Activated CD4-positive, alpha-beta T cell treated with anti-CD3 and anti-CD28 coated beads for 48 hours (primary cell): Measurements from ENCODE around the gene C3orf20.
A peak's percentile ranks its signal among the peaks of the same experiment; 100 is the strongest.
"Not testable (repeated sequence)": the region's sequence is repeated elsewhere in the genome, so short reads cannot be mapped to it uniquely, and the experiment has no call there.

ENCODE experiments used
- DNase-seq: peaks from one replicate; pipeline ENCODE4 v3.0.0-alpha.2; 2020

C3orf20 gene

DNA sequence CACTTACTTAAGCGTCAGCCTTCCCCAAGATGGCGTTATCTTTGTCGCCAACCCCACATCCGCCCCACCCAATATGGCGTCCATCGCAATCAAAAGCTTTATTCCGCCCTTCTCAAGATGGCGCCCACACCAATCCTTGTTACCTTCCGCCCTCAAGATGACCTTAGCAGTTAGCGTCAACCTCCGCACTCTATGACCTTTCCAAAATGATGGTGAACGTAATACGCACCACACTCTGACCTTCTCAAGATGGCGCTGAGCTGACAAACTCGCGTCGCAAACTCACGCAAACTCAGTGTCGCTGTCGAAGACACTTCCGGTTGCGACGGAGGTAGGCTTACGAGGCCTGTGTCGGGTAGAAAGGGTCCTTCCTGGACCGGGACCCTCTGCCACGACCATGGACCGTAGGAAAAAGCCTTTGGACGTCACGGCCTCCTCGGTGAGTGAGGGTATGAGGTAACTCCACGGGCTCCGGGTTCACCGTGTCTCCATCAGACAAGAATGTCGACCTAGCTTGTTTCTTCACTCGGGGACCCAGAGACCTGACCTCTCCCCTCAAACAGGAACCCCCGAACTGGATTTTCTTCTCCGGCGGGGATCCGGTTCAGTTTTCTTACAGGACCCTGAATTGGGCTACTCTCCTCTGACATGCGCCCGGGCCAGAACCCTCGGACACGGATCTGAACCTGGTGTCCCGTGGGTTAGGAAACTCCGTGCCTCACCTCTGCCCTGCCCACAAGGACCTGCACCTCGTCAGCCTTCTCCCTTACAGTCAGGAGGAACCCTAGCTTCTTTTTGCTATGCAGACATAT, 23.3 kb upstream of the C3orf20 start, which contains the start of gene CCDC174:
Gene CCDC174 (plus strand): TSS at position 323 of the 812 bp plus-strand sequence. CDS start 75 bp downstream, at position 398.
- peak; percentile 94 for DNase-seq

DNA sequence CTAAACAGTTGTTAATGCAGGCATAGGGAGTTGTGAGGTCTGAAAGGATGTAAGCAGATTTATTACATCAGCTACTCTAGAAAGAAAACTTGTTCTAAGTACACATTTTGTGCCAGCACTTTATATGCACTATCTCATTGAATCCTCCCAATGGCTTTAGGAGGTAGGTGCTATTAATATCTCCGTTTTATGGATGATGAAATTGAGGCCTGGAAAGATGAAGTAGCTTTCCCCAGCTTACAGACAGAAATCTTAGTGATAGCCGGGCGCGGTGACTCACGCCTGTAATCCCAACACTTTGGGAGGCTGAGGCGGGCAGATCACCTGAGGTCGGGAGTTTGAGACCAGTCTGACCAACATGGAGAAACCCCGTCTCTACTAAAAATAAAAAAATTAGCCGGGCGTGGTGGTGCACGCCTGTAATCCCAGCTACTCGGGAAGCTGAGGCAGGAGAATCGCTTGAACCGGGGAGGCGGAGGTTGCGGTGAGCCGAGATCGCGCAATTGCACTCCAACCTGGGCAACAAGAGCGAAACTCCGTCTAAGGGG, 22.5 kb upstream of the C3orf20 start:
- DNase-seq = not testable (repeated sequence)

GRCh38 chr3:14657579-14657978, 17.4 kb upstream of the C3orf20 start:
- no peak for DNase-seq

DNA sequence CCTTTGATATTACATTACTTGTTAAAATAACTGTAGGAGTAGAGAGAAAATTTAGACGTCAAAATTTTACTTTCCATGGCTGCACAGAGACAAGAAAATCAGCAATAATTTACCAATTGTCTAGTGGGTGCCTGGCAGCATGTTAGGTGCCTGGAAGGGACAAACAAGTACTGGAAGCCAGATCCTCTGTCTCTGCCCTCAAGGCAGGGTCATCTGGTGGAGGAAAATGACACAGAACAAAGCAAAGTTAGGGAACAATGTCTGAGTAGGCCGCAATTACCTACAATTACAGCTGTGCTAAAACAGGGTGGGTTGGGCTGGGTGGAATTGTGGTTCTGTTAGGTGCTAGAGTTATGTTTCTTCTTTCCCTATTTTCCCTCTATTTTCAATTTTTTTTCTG, 16.0 kb upstream of the C3orf20 start:
- no peak for DNase-seq

DNA sequence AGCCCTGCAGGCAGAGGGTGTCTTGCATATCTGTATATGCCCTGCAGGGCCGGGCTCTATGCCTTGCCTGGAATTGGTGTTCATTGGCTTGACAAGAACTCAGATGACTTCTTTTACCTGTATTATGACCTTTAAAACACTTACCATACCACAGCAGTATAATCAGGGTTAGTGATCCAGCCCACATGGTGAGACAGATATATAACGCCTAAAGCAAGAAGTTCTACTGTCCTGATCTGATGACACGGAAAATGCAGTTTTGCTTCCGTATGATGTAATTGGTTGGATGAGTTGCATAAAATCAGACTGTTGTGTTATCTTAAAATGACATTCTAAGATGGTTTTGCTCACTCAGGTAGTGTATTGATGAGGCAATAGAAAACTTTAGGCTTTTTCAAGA, 14.0 kb upstream of the C3orf20 start:
- DNase-seq = no peak

GRCh38 chr3:14663396-14664135, 11.4 kb upstream of the C3orf20 start:
- no peak for DNase-seq

DNA sequence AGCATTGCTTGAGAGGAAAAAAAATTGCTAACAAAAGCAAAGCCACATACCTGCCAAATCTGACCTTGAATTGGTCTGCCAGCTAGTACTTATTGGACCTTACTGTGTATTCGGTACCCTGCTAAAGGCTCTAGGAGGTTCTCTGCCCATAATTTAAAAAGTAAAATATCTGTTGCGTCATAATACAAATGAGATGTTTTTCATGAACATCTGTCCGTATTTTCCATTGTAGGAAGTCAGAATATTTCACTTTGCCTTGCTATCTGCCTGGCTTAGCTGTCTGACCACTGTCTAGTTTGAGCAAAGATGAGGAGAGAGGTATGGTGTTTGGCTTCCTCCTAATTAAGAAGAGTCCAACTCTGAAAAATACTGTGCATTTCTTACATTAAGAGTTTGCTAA, 10.8 kb upstream of the C3orf20 start:
- DNase-seq = no peak

DNA sequence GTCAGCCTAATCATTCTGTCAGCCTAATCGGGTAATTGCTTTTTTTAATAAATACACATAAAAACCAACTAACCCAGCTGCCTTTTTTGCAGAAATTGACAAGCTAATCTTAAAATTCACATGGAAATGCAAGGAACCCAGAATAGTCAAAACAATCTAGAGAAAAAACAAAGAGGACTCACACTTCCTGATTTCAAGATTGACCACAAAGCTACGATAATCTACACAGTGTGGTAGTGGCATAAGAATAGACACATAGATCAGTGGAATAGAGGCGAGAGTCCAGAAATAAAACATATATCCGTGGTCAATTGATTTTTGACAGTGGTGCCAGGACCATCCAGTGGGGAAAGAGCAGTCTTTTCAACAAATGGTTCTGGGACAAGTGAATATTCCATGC, 2.4 kb upstream of the C3orf20 start:
- no peak for DNase-seq

GRCh38 chr3:14676881-14677280, 1.9 kb downstream of the C3orf20 start:
- DNase-seq = no peak

GRCh38 chr3:14678015-14678503, 3.1 kb downstream of the C3orf20 start:
- DNase-seq = no peak

- DNase-seq = no peak
Measured at GRCh38 chr3:14680115-14680514, 5.2 kb downstream of the C3orf20 start.

- DNase-seq = no peak
Measured at GRCh38 chr3:14680716-14681115, 5.8 kb downstream of the C3orf20 start.

GRCh38 chr3:14684447-14684846, 9.5 kb downstream of the C3orf20 start:
- no peak for DNase-seq

GRCh38 chr3:14685179-14685578, 10.2 kb downstream of the C3orf20 start:
- no peak for DNase-seq

- no peak for DNase-seq
Measured at GRCh38 chr3:14687360-14687759, 12.4 kb downstream of the C3orf20 start.

DNA sequence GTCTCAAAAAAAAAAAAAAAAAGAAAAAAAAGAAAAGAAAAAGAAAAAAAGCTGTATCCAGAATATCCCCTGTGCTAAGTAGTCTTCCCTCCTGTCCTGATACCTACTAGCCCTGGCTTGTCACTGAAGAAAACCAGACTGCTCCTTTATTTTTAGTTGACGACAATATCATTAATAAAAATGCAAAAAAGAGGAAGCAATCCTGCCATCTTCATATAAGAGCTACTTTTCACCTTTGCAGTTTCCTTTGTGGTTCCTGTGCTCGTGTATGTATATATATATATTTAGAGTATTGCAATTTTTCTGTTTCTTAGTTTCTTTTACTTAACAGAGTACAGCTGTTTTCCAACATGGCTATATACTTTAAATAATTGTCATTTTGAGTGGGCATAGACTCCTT, 13.6 kb downstream of the C3orf20 start:
- DNase-seq = no peak

- DNase-seq = no peak
Measured at GRCh38 chr3:14689247-14689980, 14.5 kb downstream of the C3orf20 start.

GRCh38 chr3:14691239-14691638, 16.3 kb downstream of the C3orf20 start:
- DNase-seq = no peak

DNA sequence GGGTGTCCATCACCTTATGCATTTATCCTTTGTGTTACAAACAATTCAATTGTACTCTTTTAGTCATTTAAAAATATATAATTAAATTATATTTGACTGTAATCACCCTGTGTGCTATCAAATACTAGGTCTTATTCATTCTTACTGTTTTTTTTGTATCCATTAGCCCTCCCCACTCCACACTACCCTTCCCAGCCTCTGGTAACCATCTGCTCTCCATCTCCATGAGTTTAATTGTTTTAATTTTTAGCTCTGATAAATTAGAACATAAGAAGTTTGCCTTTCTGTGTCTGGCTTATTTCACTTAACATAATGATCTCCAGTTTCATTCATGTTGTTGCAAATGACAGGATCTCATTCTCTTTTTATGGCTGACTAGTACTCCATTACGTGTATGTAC, 16.8 kb downstream of the C3orf20 start:
- no peak for DNase-seq

GRCh38 chr3:14698601-14699244, 23.8 kb downstream of the C3orf20 start:
- DNase-seq = no peak

DNA sequence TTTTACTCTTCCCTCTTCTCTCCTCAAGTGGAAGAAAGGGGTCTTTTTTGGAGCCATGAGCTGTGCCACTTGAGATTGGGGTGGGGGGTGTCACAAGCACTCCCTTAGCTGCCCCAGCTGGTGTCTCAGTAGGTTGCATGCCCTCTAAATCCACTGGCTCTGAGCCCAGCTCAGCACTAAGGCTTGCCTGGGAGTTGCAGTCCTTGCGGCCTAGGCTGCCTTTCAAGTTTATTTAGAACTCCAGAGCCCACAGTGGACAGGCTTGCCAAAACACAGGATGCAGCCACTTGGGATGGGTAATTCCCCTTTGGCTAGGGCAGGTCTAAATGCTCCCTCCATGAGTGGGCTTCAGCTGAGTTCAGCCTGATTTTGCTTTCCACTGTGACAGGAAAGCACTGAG, 24.7 kb downstream of the C3orf20 start:
- no peak for DNase-seq

DNA sequence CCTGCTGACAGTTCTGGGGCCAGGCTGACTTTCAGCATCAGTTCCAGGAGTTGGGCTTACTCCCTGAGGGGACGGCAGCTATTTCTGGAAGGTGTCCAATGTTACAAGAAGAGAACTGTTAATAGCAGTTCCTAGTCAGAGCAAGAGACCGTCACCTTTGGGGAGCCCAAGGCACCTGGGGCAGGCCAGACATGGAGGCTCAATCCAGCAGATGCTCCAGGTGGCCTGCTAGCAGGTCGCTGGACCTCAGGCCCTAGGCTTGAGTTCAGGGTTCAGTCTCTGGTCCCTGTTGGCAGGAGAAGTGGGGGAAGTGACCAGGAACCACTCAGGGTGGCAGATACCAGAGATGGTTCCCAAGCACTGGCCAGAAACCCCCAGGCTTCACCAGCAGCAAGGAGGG, 25.9 kb downstream of the C3orf20 start:
- DNase-seq = no peak

DNA sequence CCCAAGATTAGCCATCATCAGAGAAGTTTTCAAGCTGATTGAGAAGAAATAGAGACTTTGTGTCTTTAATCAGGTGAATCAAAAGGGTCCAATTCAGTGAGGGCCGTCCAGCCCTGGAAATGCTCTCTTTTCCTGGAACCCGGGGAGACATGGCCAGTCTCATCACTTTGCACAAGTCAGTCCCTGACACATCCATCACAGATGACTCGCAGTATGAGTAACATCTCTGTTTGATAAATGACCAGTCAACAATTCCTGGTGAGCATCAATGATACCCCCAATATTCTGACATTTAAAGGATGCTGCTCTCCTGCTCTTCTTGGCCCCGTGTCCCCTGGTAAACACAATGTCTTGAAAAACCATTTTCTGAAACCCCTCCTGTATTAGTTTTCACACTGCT, 26.7 kb downstream of the C3orf20 start:
- DNase-seq = no peak
